HepG2 (cell line): ENCODE results near the gene DGKD. TPM values are rescaled to one million over a fixed set of nuclear protein-coding genes. Genes with fewer than 3 reads are reported as not detected.

Experiments used
- AHDC1 ChIP-seq: sonication (generic); formaldehyde crosslinking; IDR thresholded peaks from 2 replicates; pipeline ENCODE4 v1.5.1; 2020; ENCODE audit warnings: mild to moderate bottlenecking, missing genetic modification reagents, borderline replicate concordance
- ASH2L ChIP-seq: fragments of 300-600, 200-600 bp; sonication (generic); IDR thresholded peaks from 2 replicates; pipeline ENCODE4 v1.7.0; 2017; ENCODE audit warnings: low read depth, mild to moderate bottlenecking, moderate library complexity, mixed read lengths, low read length; ENCODE audit not compliant: insufficient read length
- ATF2 ChIP-seq: sonication (generic); formaldehyde crosslinking; IDR thresholded peaks from 2 replicates; pipeline ENCODE4 v1.4.0; 2020; ENCODE audit warnings: missing genetic modification reagents
- ATF4 ChIP-seq, 2 experiments: fragments of 450-650 bp in 1 of 2; sonication (generic) in 1 of 2; formaldehyde crosslinking; IDR thresholded peaks; 2 replicates each; pipeline versions ENCODE4 v1.5.0 to v1.8.0; 2020 to 2022; ENCODE audit warnings: mild to moderate bottlenecking in 1 of 2, missing genetic modification reagents in 1 of 2
- BORCS8-MEF2B ChIP-seq: sonication (generic); formaldehyde crosslinking; IDR thresholded peaks from 2 replicates; pipeline ENCODE4 v1.8.0; 2022; ENCODE audit warnings: mild to moderate bottlenecking, missing genetic modification reagents
- CENPBD1 ChIP-seq: sonication (generic); formaldehyde crosslinking; IDR thresholded peaks from 2 replicates; pipeline ENCODE4 v1.8.0; 2022; ENCODE audit warnings: missing genetic modification reagents, low read depth, mild to moderate bottlenecking, borderline replicate concordance
- GATAD2A ChIP-seq: IDR thresholded peaks from 2 replicates; pipeline ENCODE4 v1.6.1; 2016
- GMEB2 ChIP-seq: IDR thresholded peaks from 2 replicates; pipeline ENCODE4 v1.6.1; 2016; ENCODE audit warnings: missing biosample characterization, missing genetic modification reagents, low read depth
- IRF9 ChIP-seq: sonication (generic); formaldehyde crosslinking; IDR thresholded peaks from 2 replicates; pipeline ENCODE4 v1.8.0; 2022; ENCODE audit warnings: missing genetic modification reagents, mild to moderate bottlenecking, borderline replicate concordance
- MLX ChIP-seq: IDR thresholded peaks from 2 replicates; pipeline ENCODE4 v1.6.1; 2016
- THAP11 ChIP-seq: IDR thresholded peaks from 2 replicates; pipeline ENCODE4 v1.6.1; 2016; ENCODE audit warnings: missing biosample characterization, missing genetic modification reagents
- ZNF547 ChIP-seq: sonication (generic); formaldehyde crosslinking; IDR thresholded peaks from 2 replicates; pipeline ENCODE4 v1.5.1; 2020; ENCODE audit warnings: mild to moderate bottlenecking, missing genetic modification reagents
- ZNF607 ChIP-seq: sonication (generic); formaldehyde crosslinking; IDR thresholded peaks from 2 replicates; pipeline ENCODE4 v1.5.1; 2020; ENCODE audit warnings: missing genetic modification reagents, mild to moderate bottlenecking, borderline replicate concordance
- ZNF614 ChIP-seq: IDR thresholded peaks from 2 replicates; pipeline ENCODE4 v1.6.1; 2018; ENCODE audit warnings: missing biosample characterization, missing genetic modification reagents, inconsistent platforms, borderline replicate concordance
- ZNF619 ChIP-seq: sonication (generic); formaldehyde crosslinking; IDR thresholded peaks from 2 replicates; pipeline ENCODE4 v1.4.0; 2020; ENCODE audit warnings: mild to moderate bottlenecking, missing genetic modification reagents
- ZSCAN20 ChIP-seq: sonication (generic); formaldehyde crosslinking; IDR thresholded peaks from 2 replicates; pipeline ENCODE4 v1.4.0; 2020; ENCODE audit warnings: missing genetic modification reagents, mild to moderate bottlenecking, borderline replicate concordance
- polyA plus RNA-seq, 8 experiments: library from polyadenylated mRNA; depleted of rRNA in 3 of 8; stranded (reverse) in 7 of 8; unstranded in 1 of 8; fragments of >200 nt; fragmentation: Illumina TruSeq in 4 of 8; extraction: Trizol in 4 of 8; gene quantifications; 2 replicates each; pipeline versions ENCODE4 v1.2.1 to v1.2.3, GENCODE V29; 2011 to 2016; ENCODE audit warnings: low read depth in 4 of 8, missing spikeins in 1 of 8, mixed read lengths in 1 of 8; ENCODE audit not compliant: insufficient read depth in 1 of 8
- total RNA-seq, 5 experiments: library from RNA; depleted of rRNA; stranded (reverse); fragments of >200 nt; fragmentation: Illumina TruSeq; extraction: Trizol; gene quantifications; 2 replicates each; pipeline ENCODE4 v1.2.3, GENCODE V29; 2016; ENCODE audit warnings: low read depth in 1 of 5

DGKD gene
- total and polyA plus RNA-seq, 2 of the 13 experiments (the other 11 are each of a cell fraction or from before 2014, with no cell fraction given) = 24.5 to 33.2 TPM

- TF ChIP-seq MLX (CRISPR knock-in tag) = no peak
- TF ChIP-seq ZNF547 (CRISPR knock-in tag) = peak; percentile 83
- TF ChIP-seq AHDC1 (CRISPR knock-in tag) = no peak
- TF ChIP-seq ASH2L = peak; percentile 68
- no peak for TF ChIP-seq ZNF619 (CRISPR knock-in tag)
- 0 out of 2 replicates have a peak, but pooled peaks have one; percentile 41 for TF ChIP-seq IRF9 (CRISPR knock-in tag)
- TF ChIP-seq ZSCAN20 (CRISPR knock-in tag) = no peak; the same call in 1 of the 2 replicates
- peak; percentile 30; the same call in 1 of the 2 replicates for TF ChIP-seq BORCS8-MEF2B (CRISPR knock-in tag)
- TF ChIP-seq ZNF614 (CRISPR knock-in tag) = no peak; the same call in 1 of the 2 replicates
- peak; percentile 7; the same call in 1 of the 2 replicates for TF ChIP-seq GATAD2A (CRISPR knock-in tag)
- TF ChIP-seq CENPBD1 (CRISPR knock-in tag) = no peak
- TF ChIP-seq ZNF607 = peak; percentile 69; the same call in 1 of the 2 replicates
- no peak for TF ChIP-seq ATF2 (CRISPR knock-in tag)
- TF ChIP-seq THAP11 (CRISPR knock-in tag) = peak; percentile 36; the same call in 1 of the 2 replicates
- no peak for TF ChIP-seq GMEB2 (CRISPR knock-in tag)
- no peak for TF ChIP-seq ATF4 (CRISPR knock-in tag; IDR thresholded peaks at IDR 0.05)
These were observed at the start of gene DGKD (continued) for GRCh38 chr2:233353769-233354499.
